ENCODE measurements around the gene HOXB7. TPM values are rescaled to one million over a fixed set of nuclear protein-coding genes. Genes with fewer than 3 reads are reported as not detected.

Gene HOXB7
- polyA plus RNA-seq, 1 donor: 1.8 TPM

DNA sequence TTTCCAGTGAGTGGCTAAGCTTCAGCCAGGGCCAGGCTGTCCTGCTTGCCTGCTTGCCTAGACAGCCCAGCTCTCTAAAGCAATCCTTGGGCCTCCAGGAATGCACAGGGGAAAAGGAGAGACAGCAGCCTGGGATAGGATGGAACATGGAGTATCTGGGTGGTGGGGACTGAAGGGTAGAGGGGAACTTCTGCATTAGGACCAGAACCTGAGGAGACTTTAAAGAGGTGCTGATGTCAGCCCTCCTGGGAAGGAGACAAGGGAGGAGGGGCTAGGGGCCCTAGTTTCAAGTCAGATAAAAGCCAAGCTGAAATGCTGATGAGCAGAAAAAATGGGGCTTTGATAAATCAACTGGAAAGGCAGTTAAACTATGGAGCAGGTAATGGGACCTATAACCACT lies 1.8 kb downstream of the HOXB7 start:
- DNase-seq (ENCODE audit: low read depth): no peak

- no peak for DNase-seq (ENCODE audit: low read depth)
These were observed 2.4 kb downstream of the HOXB7 start for GRCh38 chr17:48608494-48608834.

DNA sequence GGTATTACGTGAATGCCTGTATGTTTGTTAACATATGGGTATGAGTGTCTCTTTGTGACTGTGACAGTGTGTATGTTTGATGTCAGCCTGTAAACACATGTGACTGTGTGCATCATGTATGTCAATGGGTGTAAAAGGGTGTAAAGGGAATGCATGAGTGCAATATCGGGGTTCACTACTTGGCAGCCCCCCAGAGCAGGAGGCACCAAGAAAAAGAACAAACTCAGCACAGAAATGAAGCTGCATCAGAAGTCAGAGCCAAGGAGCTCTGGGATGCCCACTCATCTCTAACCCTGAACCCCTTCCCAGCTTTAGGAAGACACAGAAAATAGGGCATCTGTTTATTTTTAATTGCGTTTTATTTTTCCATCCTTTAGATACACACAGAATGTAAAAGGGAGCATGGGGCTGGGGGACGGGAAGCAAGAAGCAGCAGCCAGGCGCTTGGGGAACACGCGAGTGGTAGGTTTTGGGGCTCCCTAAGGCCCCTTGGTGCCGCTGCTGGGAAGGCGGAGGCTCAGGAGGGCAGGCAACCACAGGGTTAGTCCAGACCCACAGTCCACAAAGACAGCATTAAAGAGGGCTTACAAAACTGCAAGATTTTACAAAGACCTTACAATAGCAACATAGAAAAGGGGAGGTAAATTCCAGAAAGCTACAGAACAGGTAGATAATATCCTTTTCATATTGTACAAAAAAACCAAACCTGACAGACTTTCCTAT lies 3.8 kb downstream of the HOXB7 start:
- DNase-seq (ENCODE audit: low read depth): no peak

GRCh38 chr17:48605991-48606891 lies 4.6 kb downstream of the HOXB7 start:
- no peak for DNase-seq (ENCODE audit: low read depth)

DNA sequence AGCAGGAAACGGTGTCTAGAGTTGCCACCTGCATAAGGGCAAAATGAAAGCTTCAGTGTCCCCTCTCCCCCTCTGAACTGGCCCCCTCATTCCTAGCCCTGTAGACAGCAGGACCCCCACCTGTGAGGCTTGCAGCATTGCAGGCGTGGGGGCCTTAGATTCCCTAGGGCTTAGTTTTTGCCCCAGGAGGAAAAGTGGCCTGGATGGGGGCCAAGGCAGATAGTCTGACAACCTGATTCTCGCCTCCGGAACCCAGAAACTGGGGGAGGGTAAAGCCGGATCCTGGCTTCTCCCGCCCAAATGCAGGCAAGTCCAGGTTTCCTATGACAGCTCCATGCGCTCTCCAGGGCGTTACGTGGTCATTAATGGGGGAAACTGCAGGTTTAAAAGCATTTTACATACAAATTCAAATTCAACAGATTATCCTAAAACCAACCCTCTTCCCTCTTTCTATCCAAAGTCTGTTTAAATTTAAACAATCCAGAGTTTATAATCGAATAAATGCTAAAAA lies 5.4 kb downstream of the HOXB7 start:
- no peak for DNase-seq (ENCODE audit: low read depth)

DNA sequence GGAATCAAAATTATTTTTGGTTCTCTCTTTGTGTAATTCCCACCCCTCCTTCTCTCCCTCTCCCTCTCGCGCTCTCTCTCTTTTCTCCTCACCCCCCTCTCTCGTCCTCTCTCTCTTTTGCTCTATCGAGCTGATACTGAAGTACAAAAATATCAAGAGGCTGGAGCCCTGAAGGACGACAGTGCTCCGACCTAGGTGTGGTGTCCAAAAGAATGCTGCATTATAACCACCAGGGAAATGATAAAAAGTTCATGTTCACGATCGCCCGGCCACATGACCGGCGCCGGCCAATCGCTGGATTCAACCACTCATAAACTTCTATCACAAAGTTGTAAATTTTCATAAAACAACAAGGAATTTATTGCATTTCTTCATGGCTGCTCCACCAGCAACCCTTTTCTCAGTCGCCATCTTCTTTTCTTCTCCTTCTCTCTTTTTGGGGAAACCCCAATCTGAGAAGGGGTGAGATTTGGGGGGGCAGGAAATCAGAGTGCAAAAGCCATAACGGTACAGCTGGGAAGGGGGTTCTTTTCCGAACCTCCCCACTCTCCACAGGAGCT lies 6.0 kb downstream of the HOXB7 start, which contains the start of gene HOXB6:
TSS of gene HOXB6 (minus strand) at position 217 of the 560 bp plus-strand sequence. CDS start 6,836 bp downstream, outside the sequence.
- DNase-seq (ENCODE audit: low read depth): no peak

GRCh38 chr17:48603959-48604769 lies 6.7 kb downstream of the HOXB7 start:
- no peak for DNase-seq (ENCODE audit: low read depth)

- DNase-seq (ENCODE audit: low read depth): no peak
These were observed 9.0 kb downstream of the HOXB7 start for GRCh38 chr17:48601539-48602425.

DNA sequence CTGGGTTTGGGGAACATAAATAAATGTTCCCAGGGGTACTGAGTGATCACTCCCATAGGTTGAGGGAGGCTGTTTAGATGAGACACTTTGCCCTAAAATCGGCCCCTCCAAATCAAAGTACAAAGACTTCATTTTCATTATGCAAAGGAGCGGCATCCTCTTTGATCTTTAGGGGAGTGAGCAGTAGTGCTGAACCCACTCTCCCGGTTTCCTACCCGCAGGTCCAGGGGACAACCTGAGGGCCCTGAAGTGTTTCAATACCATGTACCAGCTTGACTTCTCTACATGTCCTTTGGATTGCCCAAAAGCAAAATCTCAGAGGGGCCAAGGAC lies 9.6 kb downstream of the HOXB7 start:
- DNase-seq (ENCODE audit: low read depth): no peak

- no peak for DNase-seq (ENCODE audit: low read depth)
These were observed 10.3 kb downstream of the HOXB7 start for GRCh38 chr17:48600244-48601098.

GRCh38 chr17:48599354-48599753 lies 11.5 kb downstream of the HOXB7 start:
- DNase-seq (ENCODE audit: low read depth): no peak

DNA sequence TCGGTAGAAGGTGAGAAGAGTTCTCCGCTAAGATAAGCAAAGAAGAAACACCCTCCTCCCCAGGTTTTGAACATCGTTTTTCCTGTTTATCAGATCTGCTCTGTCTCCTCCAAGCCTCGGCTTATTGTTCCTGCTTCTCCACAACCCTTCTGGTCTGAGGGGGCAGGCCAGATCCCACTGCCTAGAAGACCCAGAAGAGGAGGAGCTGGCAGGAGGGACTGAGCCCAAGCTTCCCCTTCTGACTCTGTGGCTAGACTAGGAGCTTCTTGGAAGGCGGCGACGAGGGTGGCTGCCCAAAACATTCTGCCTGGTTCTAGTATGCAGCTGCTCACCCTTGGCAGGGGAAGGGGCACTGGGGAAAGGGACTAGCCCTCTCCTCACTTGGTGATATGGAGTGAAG lies 12.1 kb downstream of the HOXB7 start:
- DNase-seq (ENCODE audit: low read depth): no peak

DNA sequence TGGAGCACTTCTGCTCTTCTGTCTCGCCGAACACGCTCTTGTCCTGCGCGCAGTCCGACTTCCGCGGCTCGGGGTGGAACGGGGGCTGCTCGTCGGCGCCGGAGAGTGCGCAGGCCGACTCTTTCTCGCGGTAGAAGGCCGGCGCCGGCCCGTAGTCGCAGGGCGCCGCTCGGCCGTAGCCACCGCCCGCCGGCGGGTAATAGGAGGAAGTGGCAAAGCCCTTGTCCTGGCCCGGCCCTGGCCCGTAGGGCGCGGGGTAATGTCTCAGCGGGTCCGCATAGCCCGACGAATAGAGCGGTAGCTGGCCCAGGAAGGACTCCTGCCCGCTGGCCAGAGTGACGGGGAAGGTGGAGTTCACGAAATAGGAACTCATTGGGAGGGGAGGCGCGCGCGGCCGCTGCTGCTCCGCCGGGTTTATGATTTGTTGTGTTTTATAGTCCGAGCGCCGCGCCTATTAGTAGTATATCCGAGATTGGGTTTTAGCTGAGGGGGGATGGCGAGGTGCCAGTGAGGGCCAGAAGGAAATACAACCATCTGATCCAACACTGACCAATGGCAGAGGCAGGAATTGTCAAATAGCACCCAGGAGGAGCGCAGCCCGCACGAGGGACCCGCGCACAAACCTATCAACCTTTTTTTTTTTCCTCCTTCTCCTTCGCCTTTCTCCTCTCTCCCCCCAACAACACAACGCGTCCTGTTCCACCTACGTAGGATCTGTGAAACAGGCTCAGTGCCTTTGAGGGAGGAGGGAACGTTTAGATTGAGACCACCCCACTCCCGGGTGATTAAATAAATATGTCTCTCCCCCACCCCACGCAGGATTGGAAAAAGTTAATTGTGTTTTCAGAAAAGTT lies 12.8 kb downstream of the HOXB7 start:
- no peak for DNase-seq (ENCODE audit: low read depth)

DNA sequence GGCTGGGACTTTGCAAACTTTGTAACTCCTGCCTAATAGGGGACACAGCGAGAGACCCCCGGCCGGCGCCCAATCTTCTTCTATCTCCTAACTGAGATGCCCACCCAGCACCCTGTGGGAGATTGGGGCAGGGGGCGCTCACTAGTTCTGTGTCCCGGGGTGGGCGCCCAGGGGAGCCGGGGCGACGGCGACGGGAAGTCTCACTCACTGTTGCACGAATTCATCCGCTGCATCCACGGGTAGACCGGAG lies 13.4 kb downstream of the HOXB7 start:
- DNase-seq (ENCODE audit: low read depth): no peak

DNA sequence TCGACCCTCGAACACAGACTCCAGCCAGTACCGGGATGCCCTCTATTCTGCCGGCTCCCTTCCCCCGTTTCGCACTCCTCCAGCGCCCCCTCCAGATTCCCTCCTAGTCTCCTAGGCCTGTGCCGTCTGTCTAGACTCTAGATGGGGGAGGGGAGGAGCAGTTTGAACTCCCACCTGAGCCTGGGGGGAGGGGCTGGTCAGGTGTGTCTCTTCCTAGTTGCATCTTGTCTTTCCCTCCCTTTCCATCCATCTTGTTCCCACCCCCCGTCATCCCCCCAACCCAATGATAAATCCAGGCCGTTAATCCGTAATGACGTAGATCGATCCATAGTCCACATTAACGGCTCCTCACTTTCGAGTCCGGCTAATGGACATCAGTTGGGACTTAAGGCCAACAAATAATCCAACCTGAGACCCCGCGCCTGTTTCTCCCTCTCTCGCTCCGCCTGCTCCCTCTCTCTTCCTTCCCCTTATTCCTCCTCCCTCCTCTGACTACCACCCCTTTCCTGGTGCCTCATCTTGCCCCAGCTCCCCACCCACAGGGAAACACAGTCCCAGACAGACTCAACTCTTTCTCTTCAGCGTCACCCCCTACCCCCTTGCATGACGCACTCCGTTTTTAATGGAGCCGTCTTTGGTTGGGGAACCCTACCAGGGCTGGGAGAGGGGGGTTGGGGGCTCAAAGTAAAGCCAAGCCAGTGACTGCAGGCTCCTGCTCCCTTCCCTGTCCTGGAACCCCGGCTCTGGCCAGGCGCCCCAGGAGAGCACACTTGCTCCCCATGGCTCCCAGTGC lies 13.9 kb downstream of the HOXB7 start:
- DNase-seq (ENCODE audit: low read depth): no peak

GRCh38 chr17:48596000-48596734 lies 14.7 kb downstream of the HOXB7 start:
- no peak for DNase-seq (ENCODE audit: low read depth)

- no peak for DNase-seq (ENCODE audit: low read depth)
These were observed 15.4 kb downstream of the HOXB7 start for GRCh38 chr17:48595278-48595999.

Measured in forelimb muscle (tissue), 1 donor.